GM18907 (cell line): ENCODE data around the gene PIR.

Experiments used
- ATAC-seq: cut with Tn5 transposase; IDR thresholded peaks from one replicate; pipeline ENCODE4 v1.9.1; 2021; ENCODE audit warnings: mild to moderate bottlenecking, moderate library complexity; ENCODE audit not compliant: unreplicated experiment

PIR gene

GRCh38 chrX:15350329-15350996 lies 142.7 kb downstream of the PIR start:
- ATAC-seq = no peak

DNA sequence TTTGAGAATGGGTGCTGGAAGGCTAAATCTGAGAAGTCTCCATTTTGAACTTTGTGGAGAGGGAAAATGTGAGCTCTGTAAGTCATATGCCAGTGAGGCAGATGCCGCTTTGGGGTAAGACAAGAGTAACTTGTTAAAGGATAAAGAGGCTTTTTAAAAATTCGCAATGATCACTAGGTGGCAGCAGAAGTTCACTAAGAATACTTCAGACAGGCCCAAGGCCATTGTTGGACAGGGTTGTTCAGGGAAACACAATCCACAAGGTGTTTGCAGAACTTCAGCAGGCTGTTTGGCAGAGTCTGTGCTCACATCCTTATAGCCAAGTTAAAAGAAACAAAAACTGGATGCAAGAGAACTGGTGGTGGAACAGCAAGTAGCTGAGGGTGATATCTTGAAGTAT lies 144.1 kb downstream of the PIR start:
- ATAC-seq = peak; percentile 55

GRCh38 chrX:15345976-15346375 lies 147.2 kb downstream of the PIR start:
- ATAC-seq = no peak

GRCh38 chrX:15344106-15344505 lies 149.0 kb downstream of the PIR start:
- no peak for ATAC-seq

- no peak for ATAC-seq
Measured at GRCh38 chrX:15343075-15343476, 150.1 kb downstream of the PIR start.

DNA sequence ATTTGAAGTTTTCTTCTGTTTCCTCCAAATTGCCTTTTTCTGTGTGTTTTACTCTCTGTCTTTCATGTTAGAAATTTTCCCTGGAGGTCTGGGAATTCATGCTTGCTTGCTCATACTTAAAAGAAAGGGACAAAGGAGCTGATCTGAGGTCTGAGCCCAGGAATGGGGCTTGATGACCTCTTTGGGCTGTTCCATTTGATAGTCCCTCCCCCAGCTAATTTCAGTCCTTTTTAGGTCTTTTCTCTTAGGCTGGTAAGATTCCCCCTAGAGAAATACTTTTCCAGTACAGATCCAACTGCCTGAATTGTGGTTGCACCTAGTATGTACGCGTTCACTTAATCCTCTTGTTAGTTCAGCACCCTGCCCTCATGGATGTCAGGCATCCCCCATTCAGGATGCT lies 152.3 kb downstream of the PIR start:
- ATAC-seq = no peak

DNA sequence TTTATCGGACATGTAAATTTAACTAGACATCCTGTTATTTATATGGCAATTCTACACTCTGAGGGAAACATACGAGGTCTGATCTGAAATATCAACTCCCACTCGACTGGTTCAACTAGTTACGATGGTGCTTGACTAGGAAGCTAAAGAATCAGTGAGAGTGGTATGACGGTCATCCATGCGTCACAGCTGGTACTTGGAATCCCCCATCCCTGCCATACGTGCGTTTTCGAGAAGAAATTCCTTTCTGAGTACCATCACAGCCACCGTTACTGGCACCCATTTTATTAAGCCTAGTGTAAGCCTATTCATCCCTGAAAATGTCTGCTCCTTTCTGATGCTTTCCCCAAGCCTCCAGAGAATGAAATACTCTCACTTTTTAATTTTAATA lies 157.1 kb downstream of the PIR start:
- ATAC-seq = no peak

DNA sequence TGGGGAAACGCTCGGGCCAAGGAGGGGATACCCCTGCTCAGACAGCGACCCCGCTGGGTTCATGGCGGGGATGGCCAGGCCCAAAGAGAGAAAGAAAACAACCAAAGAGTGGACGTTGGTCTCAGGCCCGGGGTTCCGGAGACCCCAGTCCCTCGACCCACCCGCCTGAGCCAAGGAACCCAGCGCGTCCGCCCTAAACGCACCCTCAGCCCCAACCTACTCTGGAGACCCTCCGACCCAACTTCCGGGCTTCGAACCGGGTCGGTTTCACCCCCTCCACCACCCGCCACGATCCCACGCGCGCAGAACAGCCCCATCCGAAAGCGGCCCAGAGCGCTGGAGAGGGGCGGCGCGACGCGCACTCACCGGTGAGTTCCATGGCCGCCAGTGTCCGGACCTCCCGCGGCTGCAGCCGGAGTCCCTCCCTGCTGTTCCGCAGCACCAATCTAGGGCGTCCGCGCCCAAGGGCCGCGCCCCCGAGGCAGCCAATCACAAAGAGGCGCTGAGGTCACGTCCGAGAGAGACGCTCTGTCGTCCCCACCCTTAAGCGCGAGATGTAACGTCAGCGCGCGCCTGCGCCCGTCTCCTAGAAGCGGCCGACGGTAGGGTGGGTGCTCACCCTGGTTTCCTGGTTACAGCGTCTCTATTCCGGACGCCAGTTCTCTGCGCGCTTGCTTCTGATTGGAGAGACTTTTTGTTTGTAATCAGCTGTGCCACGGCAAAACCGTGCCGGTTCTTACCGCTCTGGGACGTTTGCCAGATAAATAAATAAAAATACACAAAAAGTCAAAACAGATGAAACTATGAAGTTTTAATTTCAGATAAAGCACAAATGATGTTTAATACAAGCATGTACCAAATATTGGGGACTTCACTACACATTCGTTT lies 157.8 kb downstream of the PIR start, which contains the start of gene PIGA:
PIGA (minus strand) TSS at position 389 of the 888 bp plus-strand sequence. CDS start 3,593 bp downstream, outside the sequence.
- ATAC-seq = peak; percentile 98
